DOHH2 (cell line): ENCODE measurements around the gene ISOC2.
A peak's percentile ranks its signal among the peaks of the same experiment; 100 is the strongest.

Experiments
- H3F3A ChIP-seq: fragments of 200-600 bp; sonication (generic), shearing (Covaris generic); 2 replicates; pipeline ENCODE4 v1.6.0; 2016; ENCODE audit warnings: antibody characterized with exemption, mild to moderate bottlenecking; ENCODE audit not compliant: control insufficient read depth, insufficient read depth
- H3K27ac ChIP-seq: fragments of 200-600 bp; sonication (generic); 2 replicates; pipeline ENCODE4 v1.5.1; 2014; ENCODE audit warnings: low read depth, mild to moderate bottlenecking, low read length, moderate library complexity
- H3K27me3 ChIP-seq: fragments of 200-600 bp; sonication (generic); 2 replicates; pipeline ENCODE4 v1.6.1; 2014; ENCODE audit warnings: mild to moderate bottlenecking, low read length, mixed read lengths; ENCODE audit not compliant: control insufficient read depth
- H3K36me3 ChIP-seq: fragments of 200-600 bp; sonication (generic); 2 replicates; pipeline ENCODE4 v1.6.1; 2014; ENCODE audit warnings: mild to moderate bottlenecking, low read length, moderate library complexity, mixed read lengths; ENCODE audit not compliant: control insufficient read depth
- H3K4me1 ChIP-seq: fragments of 200-600 bp; sonication (generic); 2 replicates; pipeline ENCODE4 v1.6.1; 2014; ENCODE audit warnings: mild to moderate bottlenecking, low read length, mixed read lengths; ENCODE audit not compliant: control insufficient read depth
- H3K4me2 ChIP-seq: fragments of 200-600 bp; sonication (generic); 2 replicates; pipeline ENCODE4 v1.6.0; 2014; ENCODE audit warnings: mild to moderate bottlenecking, low read length, moderate library complexity
- H3K4me3 ChIP-seq: fragments of 200-600 bp; sonication (generic); 2 replicates; pipeline ENCODE4 v1.5.1; 2014; ENCODE audit warnings: mild to moderate bottlenecking, low read length, mixed read lengths
- H3K79me2 ChIP-seq: fragments of 200-600 bp; sonication (generic); 2 replicates; pipeline ENCODE4 v1.6.1; 2014; ENCODE audit warnings: mild to moderate bottlenecking, low read length, mixed read lengths; ENCODE audit not compliant: control insufficient read depth
- H3K9me2 ChIP-seq: fragments of 200-600 bp; sonication (generic); replicated peaks from 2 replicates; pipeline ENCODE4 v1.6.1; 2014; ENCODE audit warnings: mild to moderate bottlenecking, low read length, mixed read lengths; ENCODE audit not compliant: control insufficient read depth
- H3K9me3 ChIP-seq: fragments of 200-600 bp; sonication (generic); 2 replicates; pipeline ENCODE4 v1.6.1; 2014; ENCODE audit warnings: antibody characterized with exemption, low read length, mixed read lengths; ENCODE audit not compliant: control insufficient read depth, insufficient read depth
- H4K20me1 ChIP-seq: fragments of 200-600 bp; sonication (generic); 2 replicates; pipeline ENCODE4 v1.6.0; 2014; ENCODE audit warnings: low read depth, mild to moderate bottlenecking, antibody characterized with exemption, low read length, moderate library complexity; ENCODE audit not compliant: control insufficient read depth, insufficient read depth
- EZH2phosphoT487 ChIP-seq: fragments of 200-600 bp; sonication (generic); IDR thresholded peaks from 2 replicates; pipeline ENCODE4 v1.6.1; 2017; ENCODE audit warnings: borderline replicate concordance, mild to moderate bottlenecking, antibody characterized with exemption, low read length, moderate library complexity, mixed read lengths
- TF ChIP-seq, protein P1 (sequence below): fragments of 200-600 bp; sonication (generic); IDR thresholded peaks from one replicate; pipeline ENCODE4 v1.5.1; 2014; ENCODE audit warnings: antibody characterized with exemption, mild to moderate bottlenecking, low read depth, low read length; ENCODE audit not compliant: poor library complexity, severe bottlenecking

The ISOC2 gene

DNA sequence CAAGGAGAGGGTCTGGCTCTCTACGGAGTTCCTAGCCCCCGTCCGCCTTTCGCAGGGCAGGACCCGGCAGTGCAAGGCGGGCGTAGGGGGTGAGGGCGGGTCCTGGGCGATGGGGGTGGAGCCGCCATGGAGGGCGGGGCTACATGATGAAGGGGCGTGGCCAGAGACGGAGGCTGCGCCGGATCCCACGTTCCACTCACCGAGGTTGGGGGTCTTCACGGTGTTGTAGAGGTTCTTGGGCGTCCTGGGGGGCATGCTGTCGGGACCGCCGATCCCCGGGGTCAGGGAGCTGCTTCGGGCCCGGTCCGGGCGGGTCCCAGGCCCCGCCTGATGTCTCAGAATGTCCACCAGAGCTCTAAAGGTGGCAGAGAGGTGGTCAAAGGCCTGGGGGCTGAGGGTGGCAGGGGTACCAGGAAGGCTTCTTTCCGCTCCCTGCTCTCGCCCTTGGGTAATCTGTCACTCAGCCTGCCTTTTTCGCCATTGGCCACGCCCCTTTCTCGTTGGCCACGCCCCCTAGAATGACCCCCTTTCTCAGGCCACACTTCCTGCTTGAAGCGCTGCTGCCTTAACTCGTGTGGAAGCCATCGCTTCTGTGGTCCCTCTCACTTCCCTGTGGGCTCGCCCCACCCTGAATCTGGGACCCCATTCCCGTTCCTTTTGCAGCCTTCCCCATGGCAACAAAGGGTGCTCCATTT, 20.9 kb downstream of the ISOC2 start:
- TF ChIP-seq, protein P1, sequence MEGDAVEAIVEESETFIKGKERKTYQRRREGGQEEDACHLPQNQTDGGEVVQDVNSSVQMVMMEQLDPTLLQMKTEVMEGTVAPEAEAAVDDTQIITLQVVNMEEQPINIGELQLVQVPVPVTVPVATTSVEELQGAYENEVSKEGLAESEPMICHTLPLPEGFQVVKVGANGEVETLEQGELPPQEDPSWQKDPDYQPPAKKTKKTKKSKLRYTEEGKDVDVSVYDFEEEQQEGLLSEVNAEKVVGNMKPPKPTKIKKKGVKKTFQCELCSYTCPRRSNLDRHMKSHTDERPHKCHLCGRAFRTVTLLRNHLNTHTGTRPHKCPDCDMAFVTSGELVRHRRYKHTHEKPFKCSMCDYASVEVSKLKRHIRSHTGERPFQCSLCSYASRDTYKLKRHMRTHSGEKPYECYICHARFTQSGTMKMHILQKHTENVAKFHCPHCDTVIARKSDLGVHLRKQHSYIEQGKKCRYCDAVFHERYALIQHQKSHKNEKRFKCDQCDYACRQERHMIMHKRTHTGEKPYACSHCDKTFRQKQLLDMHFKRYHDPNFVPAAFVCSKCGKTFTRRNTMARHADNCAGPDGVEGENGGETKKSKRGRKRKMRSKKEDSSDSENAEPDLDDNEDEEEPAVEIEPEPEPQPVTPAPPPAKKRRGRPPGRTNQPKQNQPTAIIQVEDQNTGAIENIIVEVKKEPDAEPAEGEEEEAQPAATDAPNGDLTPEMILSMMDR = no peak
- TF ChIP-seq EZH2phosphoT487 = no peak
- H3K36me3 ChIP-seq = no peaks in the 10 kb centered on the region
- no peaks in the 10 kb centered on the region for H3K79me2 ChIP-seq
- H3K27me3 ChIP-seq = peaks cover 32% of the 10 kb centered on the region
- H3K4me3 ChIP-seq = no peak overlapping the region
- H4K20me1 ChIP-seq = no peaks in the 10 kb centered on the region; the same call in 1 of the 2 replicates
- peak overlapping the region; percentile 42 for H3K4me2 ChIP-seq
- H3K27ac ChIP-seq = no peak overlapping the region
- H3K9me2 ChIP-seq = no peaks in the 10 kb centered on the region
- peaks cover 5% of the 10 kb centered on the region; the same call in 1 of the 2 replicates for H3F3A ChIP-seq
- peaks cover 15% of the 10 kb centered on the region for H3K4me1 ChIP-seq
- H3K9me3 ChIP-seq = no peaks in the 10 kb centered on the region

DNA sequence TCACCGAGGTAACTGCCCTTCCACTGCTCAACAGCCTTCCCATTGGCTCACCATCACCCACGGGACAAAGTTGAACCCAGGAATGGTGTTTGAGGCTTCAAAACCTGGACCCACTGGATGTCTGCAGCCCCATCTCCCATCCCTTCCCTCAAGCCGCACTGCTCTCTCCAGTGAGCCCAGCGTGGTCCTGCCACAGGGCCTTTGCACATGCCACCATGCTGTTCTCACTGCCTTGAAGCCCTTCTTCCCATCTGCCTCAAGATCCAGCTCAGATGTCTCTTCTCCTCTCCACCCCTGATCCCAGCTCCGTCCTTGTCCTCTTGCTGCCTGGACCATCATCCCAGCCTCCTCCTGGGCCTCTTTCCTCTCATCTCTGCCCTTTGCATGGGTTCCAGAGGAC, 22.4 kb downstream of the ISOC2 start:
- H3K9me3 ChIP-seq = no peaks in the 10 kb centered on the region
- no peak overlapping the region for H3K4me3 ChIP-seq
- H3K27ac ChIP-seq = no peak overlapping the region
- no peaks in the 10 kb centered on the region for H3K79me2 ChIP-seq
- H3F3A ChIP-seq = peaks cover 5% of the 10 kb centered on the region; the same call in 1 of the 2 replicates
- no peaks in the 10 kb centered on the region for H3K36me3 ChIP-seq
- peaks cover 25% of the 10 kb centered on the region for H3K27me3 ChIP-seq
- peaks cover 15% of the 10 kb centered on the region for H3K4me1 ChIP-seq
- TF ChIP-seq, protein P1 = no peak
- no peaks in the 10 kb centered on the region; the same call in 1 of the 2 replicates for H4K20me1 ChIP-seq
- no peaks in the 10 kb centered on the region for H3K9me2 ChIP-seq
- no peak overlapping the region for H3K4me2 ChIP-seq

DNA sequence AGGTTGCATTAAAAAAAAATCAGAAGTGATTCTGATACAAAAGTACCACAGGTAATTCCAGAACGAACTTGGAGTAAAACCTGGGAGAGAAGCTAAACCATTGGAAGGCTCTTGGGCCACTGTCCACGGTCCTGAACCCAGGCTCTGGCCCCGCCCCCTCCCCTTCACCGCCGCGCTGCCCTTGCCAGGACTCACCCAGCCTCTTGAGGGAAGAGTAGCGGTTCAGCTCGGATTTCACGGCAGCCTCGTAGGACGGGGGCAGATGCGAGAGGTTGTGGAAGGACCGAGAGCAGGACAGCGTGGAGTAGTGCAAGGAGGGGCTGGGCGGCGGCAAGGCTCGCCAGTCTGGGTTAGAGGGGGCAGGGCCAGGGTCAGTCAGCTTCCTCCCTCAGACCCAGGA, 24.0 kb downstream of the ISOC2 start:
- H3K4me3 ChIP-seq = no peak overlapping the region
- peaks cover 15% of the 10 kb centered on the region for H3K4me1 ChIP-seq
- no peaks in the 10 kb centered on the region for H3K9me2 ChIP-seq
- H3K79me2 ChIP-seq = no peaks in the 10 kb centered on the region
- no peak for TF ChIP-seq EZH2phosphoT487
- TF ChIP-seq, protein P1 = no peak
- H3K27ac ChIP-seq = no peak overlapping the region
- no peaks in the 10 kb centered on the region for H3K36me3 ChIP-seq
- no peak overlapping the region for H3K4me2 ChIP-seq
- no peaks in the 10 kb centered on the region for H3K9me3 ChIP-seq
- peaks cover 15% of the 10 kb centered on the region for H3K27me3 ChIP-seq
- H4K20me1 ChIP-seq = no peaks in the 10 kb centered on the region; the same call in 1 of the 2 replicates
- peaks cover 5% of the 10 kb centered on the region; the same call in 1 of the 2 replicates for H3F3A ChIP-seq
